ENCODE data around the gene PACRG. TPM values are rescaled to one million over a fixed set of nuclear protein-coding genes. Genes with fewer than 3 reads are reported as not detected.

The PACRG gene
- total RNA-seq, 1 donor from 2014 or later = under 0.01 TPM

GRCh38 chr6:163263998-163264661 lies 536.4 kb downstream of the PACRG start:
- no peak for DNase-seq (ENCODE audit: low read depth in 2 of 2)

GRCh38 chr6:163264662-163265035 lies 536.9 kb downstream of the PACRG start:
- DNase-seq (ENCODE audit: low read depth in 2 of 2) = no peak

- DNase-seq (ENCODE audit: low read depth in 2 of 2) = no peak
Observed at GRCh38 chr6:163281634-163282033, 553.9 kb downstream of the PACRG start.

GRCh38 chr6:163282672-163283071 lies 554.9 kb downstream of the PACRG start:
- DNase-seq (ENCODE audit: low read depth in 2 of 2) = no peak

- DNase-seq (ENCODE audit: low read depth in 2 of 2) = peak in 1 of 2 donors; percentile 60
Observed at GRCh38 chr6:163284151-163284550, 556.4 kb downstream of the PACRG start.

GRCh38 chr6:163285691-163286090 lies 557.9 kb downstream of the PACRG start:
- no peak for DNase-seq (ENCODE audit: low read depth in 2 of 2)

- no peak for DNase-seq (ENCODE audit: low read depth in 2 of 2)
Observed at GRCh38 chr6:163287626-163288025, 559.9 kb downstream of the PACRG start.

GRCh38 chr6:163288066-163288465 lies 560.3 kb downstream of the PACRG start:
- no peak for DNase-seq (ENCODE audit: low read depth in 2 of 2)

GRCh38 chr6:163288915-163289314 lies 561.1 kb downstream of the PACRG start:
- no peak for DNase-seq (ENCODE audit: low read depth in 2 of 2)

GRCh38 chr6:163289447-163289846 lies 561.7 kb downstream of the PACRG start:
- DNase-seq (ENCODE audit: low read depth in 2 of 2) = no peak

GRCh38 chr6:163290545-163291274 lies 562.9 kb downstream of the PACRG start:
- no peak for DNase-seq (ENCODE audit: low read depth in 2 of 2)

- peak in 1 of 2 donors; percentile 67 for DNase-seq (ENCODE audit: low read depth in 2 of 2)
Observed at GRCh38 chr6:163291622-163292021, 563.8 kb downstream of the PACRG start.

GRCh38 chr6:163293286-163293685 lies 565.5 kb downstream of the PACRG start:
- no peak for DNase-seq (ENCODE audit: low read depth in 2 of 2)

- no peak for DNase-seq (ENCODE audit: low read depth in 2 of 2)
Observed at GRCh38 chr6:163294734-163295133, 567.0 kb downstream of the PACRG start.

GRCh38 chr6:163296835-163297519 lies 569.2 kb downstream of the PACRG start:
- no peak for DNase-seq (ENCODE audit: low read depth in 2 of 2)

GRCh38 chr6:163298079-163298830 lies 570.5 kb downstream of the PACRG start:
- DNase-seq (ENCODE audit: low read depth in 2 of 2) = no peak

GRCh38 chr6:163300838-163301237 lies 573.1 kb downstream of the PACRG start:
- no peak for DNase-seq (ENCODE audit: low read depth in 2 of 2)

GRCh38 chr6:163301726-163302635 lies 574.2 kb downstream of the PACRG start:
- no peak for DNase-seq (ENCODE audit: low read depth in 2 of 2)

- DNase-seq (ENCODE audit: low read depth in 2 of 2) = no peak
Observed at GRCh38 chr6:163302747-163303146, 575.0 kb downstream of the PACRG start.

- no peak for DNase-seq (ENCODE audit: low read depth in 2 of 2)
Observed at GRCh38 chr6:163306000-163306399, 578.2 kb downstream of the PACRG start.
